ENCODE data around the gene SLC35E1. TPM values are rescaled to one million over a fixed set of nuclear protein-coding genes. Genes with fewer than 3 reads are reported as not detected.

Gene SLC35E1
- total RNA-seq, 1 experiment from 2014 or later = 28.5 TPM

DNA sequence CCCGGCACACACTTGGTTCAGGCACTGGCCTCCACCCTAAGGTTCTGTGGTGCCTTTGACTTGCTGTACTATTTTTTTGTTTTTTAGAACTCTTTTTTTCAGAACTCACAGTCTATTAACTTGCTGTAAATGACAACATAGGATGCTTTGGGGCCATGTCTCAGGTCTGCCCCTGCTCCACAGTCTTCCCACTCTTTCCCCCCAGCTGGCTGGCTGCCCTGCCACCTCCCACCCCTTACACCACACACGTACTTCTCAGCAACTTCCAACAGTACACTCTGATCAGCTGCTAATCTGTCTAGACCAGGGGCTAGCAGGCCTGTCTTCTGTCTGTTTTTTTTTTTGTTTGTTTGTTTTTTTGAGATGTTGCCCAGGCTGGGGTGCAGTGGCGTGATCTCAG, 67.9 kb downstream of the SLC35E1 start:
- TF ChIP-seq, protein P1, sequence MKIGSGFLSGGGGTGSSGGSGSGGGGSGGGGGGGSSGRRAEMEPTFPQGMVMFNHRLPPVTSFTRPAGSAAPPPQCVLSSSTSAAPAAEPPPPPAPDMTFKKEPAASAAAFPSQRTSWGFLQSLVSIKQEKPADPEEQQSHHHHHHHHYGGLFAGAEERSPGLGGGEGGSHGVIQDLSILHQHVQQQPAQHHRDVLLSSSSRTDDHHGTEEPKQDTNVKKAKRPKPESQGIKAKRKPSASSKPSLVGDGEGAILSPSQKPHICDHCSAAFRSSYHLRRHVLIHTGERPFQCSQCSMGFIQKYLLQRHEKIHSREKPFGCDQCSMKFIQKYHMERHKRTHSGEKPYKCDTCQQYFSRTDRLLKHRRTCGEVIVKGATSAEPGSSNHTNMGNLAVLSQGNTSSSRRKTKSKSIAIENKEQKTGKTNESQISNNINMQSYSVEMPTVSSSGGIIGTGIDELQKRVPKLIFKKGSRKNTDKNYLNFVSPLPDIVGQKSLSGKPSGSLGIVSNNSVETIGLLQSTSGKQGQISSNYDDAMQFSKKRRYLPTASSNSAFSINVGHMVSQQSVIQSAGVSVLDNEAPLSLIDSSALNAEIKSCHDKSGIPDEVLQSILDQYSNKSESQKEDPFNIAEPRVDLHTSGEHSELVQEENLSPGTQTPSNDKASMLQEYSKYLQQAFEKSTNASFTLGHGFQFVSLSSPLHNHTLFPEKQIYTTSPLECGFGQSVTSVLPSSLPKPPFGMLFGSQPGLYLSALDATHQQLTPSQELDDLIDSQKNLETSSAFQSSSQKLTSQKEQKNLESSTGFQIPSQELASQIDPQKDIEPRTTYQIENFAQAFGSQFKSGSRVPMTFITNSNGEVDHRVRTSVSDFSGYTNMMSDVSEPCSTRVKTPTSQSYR (CRISPR knock-in tag; IDR thresholded peaks at IDR 0.05) = no peak
- TF ChIP-seq ERG (CRISPR knock-in tag; IDR thresholded peaks at IDR 0.05) = no peak
- ChIA-PET POLR2A (interaction anchor here (0.6 to 0.7 kb wide), 2 partner anchors 9 to 171 kb away, joined by 3 to 4 read pairs; no protein-coding TSS in a partner anchor), CTCF (no interaction called here)
- Mint-ChIP-seq H3K9me3 (no peaks in the 10 kb centered on the region), H3K4me1 (no peaks in the 10 kb centered on the region), H3K27ac (no peak overlapping the region), H3K4me3 (no peak overlapping the region), H3K36me3 (peaks cover 9% of the 10 kb centered on the region), H3K27me3 (ENCODE audit: low read depth) (no peaks in the 10 kb centered on the region)
- DNase-seq (ENCODE audit: low spot score) (no peak), ATAC-seq (no peak)

Other genes starting within 250 kb of the SLC35E1 start
- gene KLF2, start 247.6 kb downstream of the SLC35E1 start, total RNA-seq (2021) = 0.82 to 1.1 TPM (median 1.0 TPM) in 3 replicates
- 37.9 to 44.8 TPM (median 39.1 TPM) in 3 replicates for gene EPS15L1, start 100.4 kb downstream of the SLC35E1 start, total RNA-seq (2021)
- 0.21 to 0.87 TPM (median 0.50 TPM) in 3 replicates for gene CALR3, start 76.2 kb downstream of the SLC35E1 start, total RNA-seq (2021)
- gene C19orf44, start 76.0 kb downstream of the SLC35E1 start, total RNA-seq (2021) = 3.4 to 4.8 TPM (median 4.1 TPM) in 3 replicates
- 67.4 to 98.7 TPM (median 75.8 TPM) in 3 replicates for gene CHERP, start 30.0 kb downstream of the SLC35E1 start, total RNA-seq (2021)
- 11.7 to 14.2 TPM (median 12.3 TPM) in 3 replicates for gene MED26, start 55.8 kb upstream of the SLC35E1 start, total RNA-seq (2021)
- 54.3 to 55.9 TPM (median 55.6 TPM) in 3 replicates for gene SMIM7, start 87.7 kb upstream of the SLC35E1 start, total RNA-seq (2021)
- gene TMEM38A, start 88.7 kb upstream of the SLC35E1 start, total RNA-seq (2021) = 9.5 to 11.1 TPM (median 10.9 TPM) in 3 replicates
- gene NWD1, start 147.4 kb upstream of the SLC35E1 start, total RNA-seq (2021) = not detected in 3 replicates